ENCODE measurements around the gene PAQR7. TPM values are rescaled to one million over a fixed set of nuclear protein-coding genes. Genes with fewer than 3 reads are reported as not detected.
A peak's percentile ranks its signal among the peaks of the same experiment; 100 is the strongest.
"Not testable (repeated sequence)": the region's sequence is repeated elsewhere in the genome, so short reads cannot be mapped to it uniquely, and the experiment has no call there.

PAQR7 gene
- total and polyA plus RNA-seq, 11 donors: 1.1 to 5.7 (median 2.0) TPM

DNA sequence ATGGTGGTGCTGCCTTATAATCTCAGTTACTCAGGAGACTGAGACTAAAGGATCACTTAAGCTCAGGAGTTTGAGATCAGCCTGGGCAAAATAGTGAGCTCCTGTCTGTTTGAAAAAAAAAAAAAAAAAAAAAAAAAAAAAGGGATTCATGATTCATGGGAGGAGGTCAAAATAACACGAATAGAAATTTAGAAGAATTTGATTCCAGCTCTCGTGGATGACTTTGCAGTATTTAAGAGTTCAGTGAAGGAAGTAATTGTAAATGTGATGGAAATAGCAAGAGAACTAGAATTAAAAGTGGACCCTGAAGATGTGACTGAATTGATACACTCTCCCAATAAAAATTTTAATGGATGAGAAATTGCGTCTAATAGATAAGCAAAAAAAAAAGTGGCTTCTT, 32.0 kb downstream of the PAQR7 start:
- 84 to 95% (median 93%) methylated on average over 3 of the region's 3 CpGs for WGBS, 4 donors
- TF ChIP-seq POLR2A (IDR thresholded peaks at IDR 0.05) (no peak), CTCF (IDR thresholded peaks at IDR 0.05) (no peak)
- no peaks in the 10 kb centered on the region for H3K9me3 ChIP-seq
- H3K36me3 ChIP-seq: no peaks in the 10 kb centered on the region
- H3K27me3 ChIP-seq: no peaks in the 10 kb centered on the region
- H3K27ac ChIP-seq: no peak overlapping the region
- no peak overlapping the region for H3K4me3 ChIP-seq
- H3K4me1 ChIP-seq: peaks cover 0 to 8% (median 0%) of the 10 kb centered on the region in 12 donors
- DNase-seq: no peak
- intact Hi-C loops (cut with DNase I): no loop called here
- ATAC-seq: no peak

GRCh38 chr1:25839808-25840207, 35.7 kb downstream of the PAQR7 start:
- H3K4me3 ChIP-seq, H3K27ac ChIP-seq, H3K27me3 ChIP-seq, H3K9me3 ChIP-seq, DNase-seq, ATAC-seq: not testable (repeated sequence)
- peaks cover 0 to 13% (median 0%) of the 10 kb centered on the region in 9 donors for H3K36me3 ChIP-seq
- intact Hi-C loops (cut with DNase I): loop anchor here in 2 of 10 donors (10.0 kb wide), 1 partner anchor 155 kb away; the partner anchor contains the start of gene PAFAH2 (in 2 of the 2)
- WGBS, 4 donors: 94 to 98% (median 97%) methylated on average over 4 of the region's 4 CpGs
- peaks cover 0 to 13% (median 6%) of the 10 kb centered on the region in 12 donors for H3K4me1 ChIP-seq

DNA sequence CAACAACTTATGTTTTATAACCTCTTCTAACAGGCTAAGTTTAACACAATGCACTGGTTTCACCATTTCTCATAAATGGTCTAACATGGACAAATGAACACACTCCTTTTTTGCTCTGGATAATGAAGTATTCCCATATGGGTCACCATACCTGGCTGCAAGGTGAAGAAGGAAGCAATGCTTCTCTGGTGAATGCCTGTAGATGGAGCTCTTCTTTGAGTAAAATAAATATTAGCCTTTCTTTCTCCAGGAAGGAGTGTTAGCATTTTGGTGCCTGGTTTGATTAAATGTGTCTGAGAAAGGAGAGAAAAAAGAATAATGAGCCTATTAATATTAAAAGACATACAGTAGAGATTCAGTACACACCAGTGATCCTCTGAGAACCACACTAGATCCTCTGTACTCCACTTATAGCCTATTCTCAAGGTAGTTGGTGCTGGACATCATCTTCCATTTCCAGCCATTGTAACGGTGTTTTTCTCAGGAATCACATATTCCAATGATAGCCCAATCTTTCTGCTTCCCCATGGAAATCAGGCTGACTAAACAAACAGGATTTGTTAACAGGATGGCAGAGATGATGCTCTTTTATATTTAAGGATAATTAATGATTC, 38.1 kb downstream of the PAQR7 start:
- DNase-seq (no peak), ATAC-seq (no peak)
- Histone ChIP-seq H3K27me3 (no peaks in the 10 kb centered on the region), H3K9me3 (no peaks in the 10 kb centered on the region), H3K36me3 (peaks cover 0 to 37% (median 19%) of the 10 kb centered on the region in 9 donors), H3K4me1 (peaks cover 0 to 13% (median 5%) of the 10 kb centered on the region in 12 donors), H3K4me3 (no peak overlapping the region), H3K27ac (no peak overlapping the region)
- intact Hi-C loops (cut with DNase I): loop anchor here in 2 of 10 donors (10.0 kb wide), 1 partner anchor 157 kb away; the partner anchor contains the start of gene PAFAH2 (in 2 of the 2)
- TF ChIP-seq CTCF (IDR thresholded peaks at IDR 0.05) (peak in 5 of 12 donors; percentile 6 to 31 (median 16)), POLR2A (IDR thresholded peaks at IDR 0.05) (no peak)
- 86 to 89% (median 88%) methylated on average over 1 of the region's 1 CpG for WGBS, 4 donors

- no peaks in the 10 kb centered on the region for H3K27me3 ChIP-seq
- WGBS, 4 donors: 59 to 71% (median 62%) methylated on average over 3 of the region's 3 CpGs
- intact Hi-C loops (cut with DNase I): loop anchor here in 2 of 10 donors (10.0 kb wide), 1 partner anchor 158 kb away; the partner anchor contains the start of gene PAFAH2 (in 2 of the 2)
- DNase-seq: no peak
- H3K9me3 ChIP-seq: no peaks in the 10 kb centered on the region
- TF ChIP-seq POLR2A (IDR thresholded peaks at IDR 0.05) (no peak), CTCF (IDR thresholded peaks at IDR 0.05) (no peak)
- peaks cover 0 to 15% (median 5%) of the 10 kb centered on the region in 12 donors for H3K4me1 ChIP-seq
- H3K36me3 ChIP-seq: peaks cover 0 to 44% (median 26%) of the 10 kb centered on the region in 9 donors
- peak in 1 of 4 donors; percentile 37 for ATAC-seq
- no peak overlapping the region for H3K27ac ChIP-seq
- H3K4me3 ChIP-seq: no peak overlapping the region
Measured at GRCh38 chr1:25836695-25837094, 38.8 kb downstream of the PAQR7 start.

Measured in heart left ventricle (tissue), 16 donors.